Stimulated activated CD4-positive, alpha-beta T cell treated with anti-CD3 and anti-CD28 coated beads, Interleukin-15, amount 100 ng/mL, for 1 hour (primary cell): ENCODE data around the gene HES3.
A peak's percentile ranks its signal among the peaks of the same experiment; 100 is the strongest.

ENCODE experiments used
- DNase-seq, 2 donors: peaks; one replicate each; pipeline ENCODE4 v3.0.0-alpha.2; 2020; ENCODE audit warnings: low read depth in 1 of 2, low spot score in 1 of 2

Gene HES3

GRCh38 chr1:6260961-6261614 is 17.1 kb downstream of the HES3 start, which contains the start of gene GPR153:
Gene GPR153, minus strand, starts transcription at chr1:6261098. Its CDS starts 6,193 bp downstream, at chr1:6254905.
- peak in 1 of 2 donors; percentile 48 for DNase-seq

DNA sequence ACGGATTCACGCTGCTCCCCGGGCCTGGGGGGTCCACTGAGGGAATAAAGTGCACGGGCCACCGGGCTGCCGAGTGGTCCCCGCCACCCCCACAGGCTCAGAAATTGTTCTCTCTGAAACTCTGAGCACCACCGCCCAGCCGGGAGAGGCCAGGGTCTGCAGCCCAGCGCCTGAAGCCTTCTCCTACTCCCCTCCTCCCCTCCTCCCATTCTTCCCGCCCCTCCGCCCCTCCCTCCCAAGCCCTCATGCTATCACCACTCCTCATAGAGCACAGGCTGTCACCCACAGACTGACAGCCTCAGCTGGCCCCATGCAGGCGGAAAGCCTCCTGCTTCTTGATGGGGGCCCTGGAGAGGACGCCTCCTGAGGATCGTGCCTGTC is 17.6 kb downstream of the HES3 start:
- no peak for DNase-seq

DNA sequence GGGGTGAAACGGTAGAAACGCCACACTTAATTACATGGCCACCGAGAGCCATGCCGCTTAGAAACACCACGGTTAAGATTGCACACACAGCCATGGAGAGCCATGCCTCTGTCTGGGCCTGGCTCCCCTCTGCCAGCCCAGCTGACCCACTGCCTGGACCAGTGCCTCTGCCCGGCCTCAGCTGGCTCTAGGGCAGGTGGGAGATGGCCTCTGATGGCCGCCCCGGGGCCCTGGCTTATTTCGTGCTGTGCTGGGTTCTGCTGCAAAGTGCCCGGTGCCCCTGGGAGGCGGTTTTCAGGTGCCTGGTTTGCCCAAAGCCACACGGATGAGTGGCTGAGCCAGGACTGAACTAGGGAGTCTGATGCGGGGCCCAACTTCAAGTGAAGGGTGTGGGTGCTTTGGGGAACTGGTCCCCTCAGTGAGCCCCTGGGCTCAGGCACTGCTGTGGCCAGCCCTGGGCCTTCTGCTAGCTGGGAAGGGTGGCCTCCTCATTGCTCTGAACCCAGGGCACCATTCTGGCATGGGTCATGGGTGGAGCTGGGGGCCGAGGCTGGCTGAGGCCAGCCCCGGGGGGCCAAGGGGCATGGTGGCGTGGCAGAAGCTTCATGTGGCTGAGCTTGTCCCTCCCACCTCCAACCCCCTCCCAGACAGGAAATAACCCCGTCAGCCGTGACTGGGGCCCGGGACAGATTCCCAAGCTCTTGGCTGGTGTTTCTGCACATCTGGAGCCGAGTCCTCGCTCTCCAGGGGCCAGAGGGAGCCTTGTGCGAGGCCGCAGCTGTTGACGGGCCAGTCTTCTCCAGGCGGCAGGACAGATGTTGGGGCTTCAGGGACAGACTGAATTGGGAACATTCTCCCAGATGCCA is 18.8 kb downstream of the HES3 start:
- no peak for DNase-seq

GRCh38 chr1:6263716-6264115 is 19.7 kb downstream of the HES3 start:
- DNase-seq = no peak

DNA sequence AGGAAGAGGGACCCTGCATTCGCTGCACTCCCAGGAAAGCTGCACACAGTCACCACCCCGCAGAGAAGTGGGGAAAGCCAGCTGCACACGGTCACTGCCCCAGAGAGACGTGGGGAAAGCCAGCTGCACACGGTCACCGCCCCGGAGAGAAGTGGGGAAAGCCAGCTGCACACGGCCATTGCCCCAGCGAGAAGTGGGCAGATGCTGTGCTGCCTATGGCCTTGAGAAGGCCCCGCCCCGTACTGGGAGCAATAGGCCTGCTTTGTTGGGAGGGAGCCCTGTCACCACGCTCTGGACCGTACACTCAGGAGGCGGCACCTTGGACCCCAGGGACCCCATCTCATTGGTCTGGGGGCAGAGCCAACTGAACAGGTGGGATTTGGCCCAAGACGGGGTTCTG is 21.2 kb downstream of the HES3 start:
- DNase-seq = no peak

- no peak for DNase-seq
Measured at GRCh38 chr1:6266641-6267040, 22.7 kb downstream of the HES3 start.

DNA sequence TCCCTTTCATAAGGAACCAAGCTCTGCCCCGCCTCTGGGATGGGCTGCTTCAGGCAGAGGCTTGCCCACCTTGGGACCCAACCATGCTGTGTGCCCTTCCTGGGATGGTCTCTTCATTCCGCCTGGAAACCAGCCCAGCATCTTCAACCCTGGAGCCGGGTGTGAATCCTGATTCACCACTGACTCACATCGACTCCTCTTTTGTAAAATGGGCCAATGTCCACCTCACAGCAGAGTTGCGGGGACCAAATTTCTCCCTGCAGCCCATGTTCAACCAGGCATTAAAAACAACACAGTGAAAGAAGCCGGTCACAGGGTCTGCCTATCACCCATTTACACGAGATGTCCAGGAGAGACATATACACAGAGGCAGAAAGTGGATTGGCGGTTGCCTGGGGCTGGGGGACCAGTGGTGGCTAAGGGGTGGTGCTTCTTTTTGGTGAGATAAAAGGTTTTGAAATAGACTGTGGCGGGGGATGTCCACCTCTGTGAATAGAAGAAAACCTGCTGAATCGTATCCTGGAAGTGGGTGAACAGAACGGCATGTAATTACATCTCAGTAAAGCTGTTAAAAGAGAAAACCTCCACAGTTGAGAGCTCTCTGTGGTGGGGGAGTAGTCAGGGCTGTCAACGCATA is 23.8 kb downstream of the HES3 start:
- DNase-seq = no peak

- DNase-seq = no peak
Measured at GRCh38 chr1:6268415-6268814, 24.4 kb downstream of the HES3 start.

GRCh38 chr1:6269296-6269695 is 25.3 kb downstream of the HES3 start:
- no peak for DNase-seq

GRCh38 chr1:6269720-6270400 is 25.9 kb downstream of the HES3 start:
- DNase-seq = no peak

- DNase-seq = no peak
Measured at GRCh38 chr1:6270401-6270800, 26.4 kb downstream of the HES3 start.

DNA sequence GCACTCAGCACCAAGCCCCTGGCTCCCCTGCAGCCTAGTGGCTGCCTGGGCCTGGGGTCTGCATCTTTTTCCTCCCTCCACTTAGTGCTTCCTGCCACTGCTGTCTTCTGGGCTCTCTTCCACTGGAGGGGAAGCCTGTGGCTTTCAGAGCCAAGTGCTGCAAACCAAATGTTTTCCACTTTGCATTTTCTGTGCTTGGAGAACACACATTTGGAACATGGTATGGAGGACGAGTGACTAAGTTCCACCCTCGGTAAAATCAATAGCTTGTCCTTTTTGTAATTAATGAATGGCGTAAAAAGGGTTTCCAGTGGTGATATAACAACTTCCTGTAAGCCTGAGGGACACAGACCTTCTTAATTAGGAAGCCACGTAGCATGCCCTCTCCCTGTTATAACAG is 27.0 kb downstream of the HES3 start:
- DNase-seq = no peak

- no peak for DNase-seq
Measured at GRCh38 chr1:6271554-6271953, 27.6 kb downstream of the HES3 start.

DNA sequence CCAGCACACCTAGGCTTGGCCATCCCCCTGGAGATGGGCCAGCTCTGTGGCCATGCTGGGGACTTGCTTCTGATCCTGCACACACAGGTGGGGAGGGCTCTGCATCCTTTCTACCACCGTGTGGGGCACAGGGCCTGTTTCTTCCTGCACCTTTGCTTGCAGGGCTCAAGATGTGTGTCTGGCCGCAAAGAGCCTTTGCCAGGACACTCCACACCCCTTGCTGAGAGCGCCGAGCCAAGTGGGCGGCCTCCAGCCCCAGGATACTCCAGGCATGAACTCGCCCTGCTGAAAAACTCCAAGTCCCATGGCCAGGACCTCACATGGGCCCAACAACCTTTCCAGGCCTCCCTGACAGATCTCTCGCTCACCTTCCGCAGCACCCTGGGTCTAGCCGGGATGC is 28.5 kb downstream of the HES3 start:
- no peak for DNase-seq

- no peak for DNase-seq
Measured at GRCh38 chr1:6272868-6273267, 28.9 kb downstream of the HES3 start.

DNA sequence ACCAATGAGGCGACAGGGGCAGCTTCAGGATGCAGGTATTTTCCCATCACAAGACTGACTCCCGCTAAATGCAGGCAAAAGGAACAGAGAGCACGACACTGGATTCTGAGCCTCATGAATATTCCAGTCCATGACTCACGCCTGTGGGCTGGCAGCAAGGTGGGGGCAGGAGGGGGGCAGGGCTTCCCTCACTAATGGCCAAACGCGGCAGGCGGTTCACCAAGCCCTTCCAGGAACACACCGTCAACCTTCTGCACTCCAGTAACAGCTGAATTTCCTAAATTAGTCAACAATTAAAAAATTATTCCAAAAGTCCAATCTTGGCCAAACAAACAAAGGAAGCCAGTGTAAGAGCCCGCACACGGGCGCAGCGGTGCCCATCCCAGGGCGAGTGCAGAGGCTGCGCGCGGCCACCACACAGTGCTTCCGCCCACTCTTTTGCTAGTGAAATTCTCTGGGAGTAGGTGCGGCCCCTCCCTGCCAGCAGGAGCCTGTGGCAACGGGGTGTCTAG is 29.5 kb downstream of the HES3 start:
- no peak for DNase-seq

DNA sequence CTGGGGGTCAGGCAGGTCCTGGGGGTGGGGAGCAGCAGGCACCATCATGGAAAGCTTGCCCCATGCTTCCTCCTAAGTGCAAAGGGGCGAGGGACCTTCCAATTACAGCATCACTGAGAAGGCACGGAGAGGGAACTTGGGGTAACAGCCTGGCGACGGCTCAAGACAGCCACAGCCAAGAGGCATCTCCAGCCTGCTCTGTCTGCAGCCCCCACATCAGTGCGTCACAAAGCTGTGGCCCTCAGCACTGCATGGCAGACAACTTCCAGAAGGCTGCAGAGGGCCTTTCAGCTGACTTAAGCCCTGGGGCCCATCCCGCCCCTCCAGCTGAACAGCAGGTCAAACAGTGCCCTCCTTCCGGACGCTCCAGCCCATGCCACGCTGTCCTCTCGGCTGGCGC is 30.1 kb downstream of the HES3 start:
- DNase-seq = no peak

DNA sequence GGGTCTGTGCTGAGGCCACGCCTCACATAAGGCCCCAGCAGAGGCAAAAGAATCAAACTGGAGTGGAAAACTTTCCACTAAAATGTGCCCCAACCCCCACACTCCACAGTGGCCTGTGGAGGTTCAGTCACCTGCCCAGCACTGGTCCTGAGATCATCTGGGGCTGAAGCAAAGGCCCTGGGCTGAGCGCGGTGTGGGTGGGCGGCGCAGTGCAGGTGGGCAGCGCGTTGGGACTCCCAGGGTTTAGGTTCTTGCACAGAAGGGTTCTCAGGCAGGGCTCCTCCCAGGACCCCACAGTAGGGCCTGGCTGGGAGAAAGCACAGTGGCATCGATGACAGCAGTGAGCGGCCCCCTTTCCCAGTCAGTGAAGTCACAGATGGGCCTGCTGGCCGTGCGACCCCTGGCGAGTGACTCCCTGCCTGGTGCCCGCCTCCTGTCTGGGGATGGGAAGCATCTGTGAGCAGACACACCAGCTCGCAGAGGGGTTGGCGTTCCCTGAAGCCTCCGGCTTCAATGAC is 30.7 kb downstream of the HES3 start:
- no peak for DNase-seq

DNA sequence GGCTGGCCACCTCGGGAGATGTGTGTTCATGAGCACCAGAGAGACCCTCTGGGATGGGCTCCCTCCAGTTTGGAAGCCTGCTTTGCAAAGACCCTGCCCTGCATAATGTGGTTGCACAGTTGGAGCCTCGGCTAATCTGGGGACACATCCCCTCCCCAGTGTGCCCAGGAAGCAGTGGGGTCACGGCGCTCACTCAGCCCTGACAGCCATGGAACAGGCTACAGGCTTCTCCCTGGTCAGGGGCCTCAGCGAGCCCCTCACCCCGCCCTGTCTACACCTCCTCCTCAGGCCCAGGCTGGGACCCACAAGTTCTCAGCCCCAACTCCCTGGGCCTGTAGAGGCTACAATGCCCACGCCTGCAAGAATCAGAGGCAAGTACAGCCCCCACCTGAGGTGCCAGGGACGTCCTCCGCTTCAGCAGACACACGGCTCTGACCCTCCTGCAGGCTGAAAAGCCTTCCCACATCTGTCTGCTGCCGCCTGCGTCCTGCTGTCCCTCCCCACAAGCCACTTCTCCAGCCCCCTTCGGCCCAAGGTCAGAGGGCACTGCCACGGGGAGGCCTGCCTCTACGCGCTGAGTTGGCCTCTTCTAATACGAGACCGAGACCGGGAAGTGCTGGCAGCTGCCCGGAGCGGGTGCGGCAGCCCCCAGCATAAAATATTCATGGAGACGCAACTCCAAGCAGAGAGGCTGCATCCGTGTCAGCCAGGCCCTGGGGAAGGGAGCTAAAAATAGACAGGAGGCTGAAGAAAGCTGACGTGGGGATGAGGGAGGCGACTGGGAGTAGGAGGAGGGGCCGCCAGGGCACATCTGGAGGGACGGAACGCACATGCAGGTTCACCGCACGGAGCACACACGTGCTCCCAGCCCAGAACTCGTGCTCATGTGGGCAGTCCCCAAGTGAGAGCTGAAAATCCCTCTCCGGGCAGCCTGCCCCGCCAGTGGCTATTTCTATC is 32.1 kb downstream of the HES3 start:
- no peak for DNase-seq
